GM21737 (cell line): ENCODE results near the gene SMYD1.

Experiments
- ATAC-seq: cut with Tn5 transposase; IDR thresholded peaks from one replicate; pipeline ENCODE4 v1.9.1; 2021; ENCODE audit warnings: mild to moderate bottlenecking, moderate library complexity; ENCODE audit not compliant: unreplicated experiment

The SMYD1 gene

GRCh38 chr2:88055371-88056128 is 12.1 kb upstream of the SMYD1 start, which contains the start of gene KRCC1:
Gene KRCC1, minus strand, starts transcription at chr2:88055783. Its CDS starts 27,220 bp downstream, at chr2:88028563.
- ATAC-seq: peak; percentile 94

GRCh38 chr2:88057437-88057844 is 10.2 kb upstream of the SMYD1 start:
- ATAC-seq: no peak

- no peak for ATAC-seq
Observed at GRCh38 chr2:88058191-88058590, 9.4 kb upstream of the SMYD1 start.

- peak; percentile 30 for ATAC-seq
Observed at GRCh38 chr2:88059979-88060906, 7.4 kb upstream of the SMYD1 start.

GRCh38 chr2:88060907-88061275 is 6.7 kb upstream of the SMYD1 start:
- no peak for ATAC-seq

GRCh38 chr2:88061295-88061694 is 6.3 kb upstream of the SMYD1 start:
- no peak for ATAC-seq

GRCh38 chr2:88066543-88066942 is 1.1 kb upstream of the SMYD1 start:
- no peak for ATAC-seq

GRCh38 chr2:88067189-88067588 is 436 bp upstream of the SMYD1 start:
- no peak for ATAC-seq

- ATAC-seq: no peak
Observed at GRCh38 chr2:88068044-88068443, 419 bp downstream of the SMYD1 start.

- no peak for ATAC-seq
Observed at GRCh38 chr2:88069117-88069516, 1.5 kb downstream of the SMYD1 start.

GRCh38 chr2:88070055-88070454 is 2.4 kb downstream of the SMYD1 start:
- no peak for ATAC-seq

- no peak for ATAC-seq
Observed at GRCh38 chr2:88071365-88071764, 3.7 kb downstream of the SMYD1 start.

GRCh38 chr2:88074150-88074549 is 6.5 kb downstream of the SMYD1 start:
- ATAC-seq: no peak

GRCh38 chr2:88074854-88075292 is 7.2 kb downstream of the SMYD1 start:
- ATAC-seq: no peak

- ATAC-seq: no peak
Observed at GRCh38 chr2:88077080-88077479, 9.5 kb downstream of the SMYD1 start.

GRCh38 chr2:88078643-88079172 is 11.1 kb downstream of the SMYD1 start:
- ATAC-seq: no peak

- ATAC-seq: no peak
Observed at GRCh38 chr2:88080545-88080944, 12.9 kb downstream of the SMYD1 start.

GRCh38 chr2:88081924-88082608 is 14.4 kb downstream of the SMYD1 start:
- no peak for ATAC-seq

- no peak for ATAC-seq
Observed at GRCh38 chr2:88082781-88083180, 15.2 kb downstream of the SMYD1 start.

GRCh38 chr2:88085099-88085498 is 17.5 kb downstream of the SMYD1 start:
- no peak for ATAC-seq

- ATAC-seq: no peak
Observed at GRCh38 chr2:88085602-88086001, 18.0 kb downstream of the SMYD1 start.
